Astrocyte (in vitro differentiated cells and primary cell): Measurements from ENCODE around the gene TARDBP.

Experiments
- EZH2 ChIP-seq: IDR thresholded peaks from 2 replicates; pipeline ENCODE4 v1.6.1; 2012; ENCODE audit warnings: mild to moderate bottlenecking, low read length, inconsistent platforms; ENCODE audit not compliant: insufficient read depth
- TF ChIP-seq, protein P1 (sequence below): IDR thresholded peaks from 2 replicates; pipeline ENCODE4 v1.5.1; 2011; ENCODE audit warnings: low read depth, mild to moderate bottlenecking, inconsistent platforms, low read length, moderate library complexity; ENCODE audit not compliant: insufficient read depth

DNA sequence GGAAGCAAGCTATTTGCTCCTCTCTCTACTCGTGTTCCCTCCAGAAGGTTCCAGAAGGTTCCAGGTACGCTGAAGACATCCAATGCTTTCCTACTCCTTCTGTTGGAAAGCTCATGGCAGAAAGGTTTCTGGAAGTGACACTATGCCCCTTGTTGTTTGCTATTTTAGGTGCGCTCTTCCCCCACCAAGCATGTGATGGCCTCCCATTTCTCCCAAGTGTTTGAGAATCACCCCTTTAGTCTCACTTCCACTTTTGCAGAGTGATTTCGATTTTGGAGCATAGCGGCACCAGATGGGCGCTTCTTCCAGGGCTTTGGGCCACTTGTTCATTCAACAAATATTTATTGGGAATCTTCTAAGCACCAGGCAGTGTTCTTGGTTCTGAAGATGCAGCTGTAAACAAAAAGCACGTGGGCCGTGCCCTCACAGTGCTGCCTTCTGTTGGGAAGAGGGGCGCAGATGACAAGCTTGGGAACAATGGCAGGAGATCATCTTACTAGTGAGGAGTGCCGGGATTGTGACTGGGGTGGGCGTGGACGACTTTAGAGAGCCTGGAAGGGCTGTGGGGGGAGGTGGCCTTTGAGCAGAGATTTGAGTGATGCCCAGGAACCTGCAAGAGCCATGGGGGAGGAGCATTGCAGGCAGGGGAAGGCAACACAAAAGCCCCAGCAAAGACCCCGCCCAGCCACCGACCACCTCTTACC lies 43.0 kb upstream of the TARDBP start:
- TF ChIP-seq, protein P1, sequence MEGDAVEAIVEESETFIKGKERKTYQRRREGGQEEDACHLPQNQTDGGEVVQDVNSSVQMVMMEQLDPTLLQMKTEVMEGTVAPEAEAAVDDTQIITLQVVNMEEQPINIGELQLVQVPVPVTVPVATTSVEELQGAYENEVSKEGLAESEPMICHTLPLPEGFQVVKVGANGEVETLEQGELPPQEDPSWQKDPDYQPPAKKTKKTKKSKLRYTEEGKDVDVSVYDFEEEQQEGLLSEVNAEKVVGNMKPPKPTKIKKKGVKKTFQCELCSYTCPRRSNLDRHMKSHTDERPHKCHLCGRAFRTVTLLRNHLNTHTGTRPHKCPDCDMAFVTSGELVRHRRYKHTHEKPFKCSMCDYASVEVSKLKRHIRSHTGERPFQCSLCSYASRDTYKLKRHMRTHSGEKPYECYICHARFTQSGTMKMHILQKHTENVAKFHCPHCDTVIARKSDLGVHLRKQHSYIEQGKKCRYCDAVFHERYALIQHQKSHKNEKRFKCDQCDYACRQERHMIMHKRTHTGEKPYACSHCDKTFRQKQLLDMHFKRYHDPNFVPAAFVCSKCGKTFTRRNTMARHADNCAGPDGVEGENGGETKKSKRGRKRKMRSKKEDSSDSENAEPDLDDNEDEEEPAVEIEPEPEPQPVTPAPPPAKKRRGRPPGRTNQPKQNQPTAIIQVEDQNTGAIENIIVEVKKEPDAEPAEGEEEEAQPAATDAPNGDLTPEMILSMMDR: no peak
- TF ChIP-seq EZH2: no peak
